ENCODE results near the gene ADGRD2.

The ADGRD2 gene

DNA sequence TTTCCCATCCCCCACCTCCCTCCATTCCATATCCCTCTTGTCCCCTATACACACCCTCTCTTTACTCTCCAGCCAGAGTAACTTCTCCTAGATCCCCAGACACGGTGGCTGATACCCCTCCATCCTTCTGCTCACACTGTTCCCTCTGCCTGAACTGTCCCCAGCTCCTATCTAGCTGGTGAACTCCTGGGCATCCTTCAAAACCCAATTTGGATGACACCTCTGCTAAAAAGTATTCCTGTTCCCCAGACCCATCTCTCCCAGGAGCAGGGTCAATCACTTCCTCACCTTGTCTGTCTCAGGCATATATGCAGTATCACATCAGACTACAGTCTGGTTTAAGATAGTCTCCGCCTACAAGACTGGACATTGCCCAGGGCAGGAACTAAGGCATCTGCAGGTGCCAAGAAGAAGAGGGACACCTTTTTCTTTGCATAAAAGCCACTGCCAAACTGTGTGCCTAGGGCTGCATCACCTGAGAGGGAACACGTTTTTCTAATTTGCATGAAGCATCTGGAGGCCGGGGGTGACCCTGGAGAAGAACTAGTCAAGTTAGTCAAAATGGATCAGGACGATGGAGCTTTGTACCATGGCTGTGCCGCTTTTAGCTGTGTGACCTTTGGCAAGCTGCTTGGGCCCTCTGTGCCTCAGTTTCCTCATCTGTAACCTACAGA, 29.8 kb downstream of the ADGRD2 start:
- DNase-seq (ENCODE audit: low read depth) = no peak

DNA sequence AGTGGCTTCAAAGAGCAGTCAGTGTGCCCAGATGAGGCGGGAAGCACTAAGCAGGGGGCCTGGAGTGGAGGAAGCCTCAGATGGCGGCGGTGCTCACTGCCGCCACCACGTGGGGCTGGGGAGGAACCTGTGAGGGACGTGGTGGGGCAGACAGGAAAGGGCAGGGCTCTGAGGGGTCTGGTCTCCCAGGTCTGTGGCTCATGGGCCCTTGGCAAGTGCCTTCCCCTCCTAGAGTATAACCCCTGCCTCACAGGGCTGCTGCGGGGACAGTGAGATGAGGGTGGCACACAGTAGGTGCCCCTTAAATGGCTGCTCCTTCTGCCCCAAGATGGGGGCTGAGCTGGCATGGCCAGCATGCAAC, 30.4 kb downstream of the ADGRD2 start:
- no peak for DNase-seq (ENCODE audit: low read depth)

DNA sequence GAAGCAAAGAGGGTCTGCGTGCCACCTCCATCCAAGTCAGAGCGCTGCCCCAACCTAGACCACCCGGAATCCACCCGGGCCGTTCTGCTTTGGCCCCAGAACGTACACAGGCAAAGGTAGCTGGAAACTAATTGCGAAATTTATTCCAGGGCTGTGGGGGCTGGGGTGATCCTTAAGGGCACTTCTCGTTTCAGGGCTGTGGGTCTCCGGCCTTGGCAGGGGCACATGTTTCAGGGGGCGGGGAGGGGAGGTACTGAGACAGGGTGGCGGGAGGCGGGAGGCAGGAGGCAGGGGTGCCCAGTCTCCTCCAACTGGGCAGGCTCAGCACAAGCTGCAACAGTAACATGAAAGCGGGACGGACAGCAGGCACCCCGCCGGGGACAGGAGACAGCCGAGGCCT, 30.9 kb downstream of the ADGRD2 start:
- DNase-seq (ENCODE audit: low read depth) = no peak

DNA sequence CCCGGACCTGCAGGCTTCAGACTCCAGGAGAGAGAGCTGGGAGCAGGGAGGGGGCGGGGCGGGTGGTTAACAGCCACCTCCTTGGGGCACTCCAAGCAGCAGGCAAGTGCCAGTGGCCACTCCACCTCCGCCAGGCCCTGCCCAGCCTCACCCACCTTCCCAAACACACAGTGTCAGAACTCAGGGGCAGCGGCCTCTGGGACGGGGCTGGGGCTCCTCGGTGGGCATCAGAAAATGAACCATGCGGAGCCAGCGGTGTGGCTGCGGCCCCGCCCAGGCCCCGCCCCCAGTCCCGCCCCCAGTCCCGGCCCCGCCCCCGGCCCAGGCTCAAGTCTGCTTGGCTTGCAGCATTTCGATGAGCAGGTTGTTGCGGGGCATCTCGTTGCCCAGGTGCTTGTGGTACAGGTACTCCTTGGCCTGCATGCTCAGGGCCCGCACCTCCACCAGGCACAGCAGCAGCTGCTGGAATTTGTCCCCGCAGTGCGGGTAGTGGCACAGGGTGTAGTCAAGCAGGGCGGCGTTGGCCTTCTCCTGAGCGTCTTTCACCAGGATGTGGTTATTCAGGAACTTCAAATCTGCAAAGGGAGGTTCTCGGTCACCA, 32.3 kb downstream of the ADGRD2 start:
- no peak for DNase-seq (ENCODE audit: low read depth)

DNA sequence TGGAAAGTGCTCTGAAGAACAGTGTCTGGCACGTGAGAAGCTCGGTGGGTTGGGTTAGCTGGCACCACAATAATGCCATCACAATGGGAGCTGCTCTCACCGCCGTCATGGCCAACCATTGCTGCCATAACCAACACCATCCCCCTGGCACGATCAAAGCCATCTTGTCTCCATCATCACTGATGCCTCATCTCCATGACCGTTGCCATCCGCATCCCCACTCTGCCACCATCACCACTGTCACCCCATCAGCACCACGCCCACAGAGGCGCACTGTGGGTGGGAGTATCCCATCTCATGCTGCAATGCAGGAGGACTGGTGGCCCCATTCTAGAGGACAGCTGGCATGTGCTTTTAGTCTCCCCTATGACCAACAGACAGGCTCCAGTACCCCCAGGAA, 33.2 kb downstream of the ADGRD2 start:
- DNase-seq (ENCODE audit: low read depth) = no peak

GRCh38 chr9:124485201-124485600, 35.0 kb downstream of the ADGRD2 start:
- DNase-seq (ENCODE audit: low read depth) = no peak

DNA sequence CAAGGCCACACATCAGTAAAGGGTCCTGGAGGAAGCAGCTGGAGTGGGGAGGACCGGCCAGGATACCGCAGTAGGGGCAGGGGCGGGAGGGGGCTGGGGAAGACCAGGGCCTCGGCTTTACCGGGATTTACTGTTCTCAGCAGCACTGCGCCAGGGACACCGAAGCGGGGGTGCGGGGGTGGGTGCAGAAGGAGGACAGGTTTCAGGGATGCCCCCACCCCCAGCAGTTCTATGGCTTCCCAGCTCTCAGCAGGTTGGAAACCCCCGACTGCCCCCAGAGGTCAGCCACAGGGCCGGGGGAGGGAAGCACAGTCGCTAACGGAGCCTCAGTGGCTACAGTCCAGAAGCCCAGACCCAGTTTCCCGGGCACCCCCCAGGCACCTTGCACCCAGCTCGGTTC, 35.7 kb downstream of the ADGRD2 start:
- DNase-seq (ENCODE audit: low read depth) = no peak

DNA sequence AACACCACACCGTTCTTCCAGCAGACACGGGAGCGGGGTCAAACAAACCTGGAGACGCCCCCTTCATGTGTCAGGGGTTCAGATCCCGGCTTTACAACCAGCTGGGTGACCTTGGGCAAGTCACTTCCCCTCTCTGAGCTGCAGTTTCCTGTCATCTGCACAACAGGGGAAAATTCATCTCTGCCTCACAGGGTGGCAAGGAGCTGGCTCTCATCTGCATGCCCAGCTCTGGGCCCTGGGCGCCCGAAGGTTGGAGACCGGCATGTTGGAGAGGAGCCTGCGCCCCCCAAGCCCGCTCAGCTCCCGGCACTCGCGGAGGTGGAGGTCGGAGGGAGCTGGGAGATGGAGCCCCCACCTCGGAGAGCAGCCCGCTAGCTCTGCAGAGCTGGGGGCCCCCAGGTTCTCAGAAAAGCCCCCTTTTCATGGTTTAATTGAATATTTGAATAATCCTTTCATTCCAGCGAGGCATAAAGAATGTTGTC, 36.6 kb downstream of the ADGRD2 start:
- DNase-seq (ENCODE audit: low read depth) = no peak

- no peak for DNase-seq (ENCODE audit: low read depth)
These were observed 37.3 kb downstream of the ADGRD2 start for GRCh38 chr9:124487260-124488182.

- DNase-seq (ENCODE audit: low read depth) = no peak
These were observed 38.5 kb downstream of the ADGRD2 start for GRCh38 chr9:124488641-124489210.

DNA sequence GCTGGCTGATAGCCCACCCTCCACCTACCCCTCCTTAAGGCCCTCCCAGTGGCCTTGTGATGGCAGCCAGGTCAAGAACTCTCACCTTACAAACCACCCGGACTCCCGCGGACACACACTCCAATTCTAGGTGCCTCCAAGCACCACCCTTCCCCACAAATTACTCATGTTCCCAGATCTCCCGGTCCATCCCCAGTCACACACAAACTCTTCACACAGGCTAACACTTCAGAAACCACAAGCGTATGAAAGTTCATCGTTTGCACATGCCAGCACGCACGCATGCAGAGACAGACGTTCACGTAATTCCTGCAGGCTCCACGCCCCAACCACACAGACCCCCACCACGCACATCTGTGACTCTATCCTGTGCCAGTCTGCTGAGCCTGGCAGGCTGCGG, 39.0 kb downstream of the ADGRD2 start:
- DNase-seq (ENCODE audit: low read depth) = no peak

DNA sequence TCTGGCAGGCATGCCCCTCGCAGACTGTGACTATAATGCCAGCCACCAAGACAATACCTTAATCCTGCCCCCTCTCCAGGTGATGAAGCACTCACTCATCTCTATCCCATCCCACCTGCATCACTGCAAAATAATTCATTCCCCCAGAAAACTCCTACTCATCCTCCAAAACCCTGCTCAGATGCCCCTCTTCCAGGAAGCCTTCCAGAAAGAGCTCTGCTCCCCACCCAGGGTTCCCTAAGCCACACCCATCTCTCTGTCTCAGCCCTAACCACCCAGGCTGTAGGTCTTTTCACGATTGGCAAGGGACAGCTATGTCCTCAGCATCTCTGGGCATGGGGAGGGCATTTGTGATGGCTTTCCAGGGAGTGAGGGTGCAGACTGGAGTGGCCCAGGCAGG, 39.8 kb downstream of the ADGRD2 start:
- DNase-seq (ENCODE audit: low read depth) = no peak

GRCh38 chr9:124491049-124491975, 41.1 kb downstream of the ADGRD2 start:
- DNase-seq (ENCODE audit: low read depth) = no peak

DNA sequence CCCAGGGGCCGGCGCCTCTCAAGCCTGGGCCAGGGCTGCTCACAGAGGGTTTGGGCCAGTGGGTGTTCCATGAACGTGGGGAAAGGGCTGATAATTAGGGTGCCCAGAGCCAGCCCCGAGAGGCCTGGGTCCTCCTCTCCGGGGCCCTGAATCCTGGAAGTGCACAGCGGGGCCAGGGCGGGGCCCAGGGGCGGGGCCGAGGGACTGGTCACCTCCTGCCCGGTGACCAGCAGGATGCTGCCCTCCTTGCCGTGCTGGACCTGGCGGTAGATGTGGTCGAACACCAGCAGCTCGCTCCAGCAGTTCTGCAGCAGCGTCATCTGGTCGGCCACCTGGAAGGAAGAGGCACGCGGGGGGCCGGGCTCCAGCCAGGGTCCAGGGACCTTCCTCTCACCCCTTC, 42.6 kb downstream of the ADGRD2 start:
- DNase-seq (ENCODE audit: low read depth) = no peak

DNA sequence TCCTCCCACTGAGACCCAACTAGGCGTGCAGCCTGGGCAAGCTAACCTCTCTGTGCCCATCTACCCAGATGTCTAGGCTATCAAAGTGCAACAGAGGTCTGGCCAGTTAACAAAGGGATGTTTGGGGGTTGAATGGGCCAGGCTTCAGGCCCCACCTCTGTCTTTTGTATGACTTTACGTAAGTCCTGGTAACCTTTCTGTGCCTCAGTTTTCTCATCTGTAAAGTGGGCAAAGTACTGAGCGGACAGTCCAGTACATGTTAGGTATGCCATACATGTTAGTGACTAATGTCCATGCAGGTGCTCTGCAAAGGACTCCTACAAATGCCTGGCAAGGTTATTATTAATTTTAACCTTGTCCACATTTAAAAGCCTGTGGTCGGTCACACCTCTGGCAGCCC, 43.0 kb downstream of the ADGRD2 start:
- no peak for DNase-seq (ENCODE audit: low read depth)

- DNase-seq (ENCODE audit: low read depth) = no peak
These were observed 43.7 kb downstream of the ADGRD2 start for GRCh38 chr9:124493794-124494479.

- DNase-seq (ENCODE audit: low read depth) = no peak
These were observed 45.1 kb downstream of the ADGRD2 start for GRCh38 chr9:124495126-124496074.

GRCh38 chr9:124496075-124496449, 45.8 kb downstream of the ADGRD2 start:
- DNase-seq (ENCODE audit: low read depth) = no peak

GRCh38 chr9:124496463-124496862, 46.2 kb downstream of the ADGRD2 start:
- DNase-seq (ENCODE audit: low read depth) = no peak

GRCh38 chr9:124497441-124497840, 47.2 kb downstream of the ADGRD2 start:
- DNase-seq (ENCODE audit: low read depth) = no peak

Data from stimulated activated CD8-positive, alpha-beta memory T cell treated with anti-CD3 and anti-CD28 coated beads, Interleukin-4, amount 100 ng/mL, for 24 hours (primary cell).